Measurements from ENCODE around the gene DNAI7.

- no peak for TF ChIP-seq CTCF (conservative IDR thresholded peaks at IDR 0.05)
- TF ChIP-seq EZH2 (IDR thresholded peaks at IDR 0.05; ENCODE audit: low read depth), result no peak
These were observed 130.9 kb downstream of the DNAI7 start for GRCh38 chr12:25063873-25064628.
